HG02642 (cell line): ENCODE measurements around the gene TAC3.
"Not testable (repeated sequence)": the region's sequence is repeated elsewhere in the genome, so short reads cannot be mapped to it uniquely, and the experiment has no call there.

Source experiments
- ATAC-seq: cut with Tn5 transposase; IDR thresholded peaks from one replicate; pipeline ENCODE4 v1.9.1; 2021; ENCODE audit warnings: mild to moderate bottlenecking; ENCODE audit not compliant: unreplicated experiment, poor library complexity

Gene TAC3

DNA sequence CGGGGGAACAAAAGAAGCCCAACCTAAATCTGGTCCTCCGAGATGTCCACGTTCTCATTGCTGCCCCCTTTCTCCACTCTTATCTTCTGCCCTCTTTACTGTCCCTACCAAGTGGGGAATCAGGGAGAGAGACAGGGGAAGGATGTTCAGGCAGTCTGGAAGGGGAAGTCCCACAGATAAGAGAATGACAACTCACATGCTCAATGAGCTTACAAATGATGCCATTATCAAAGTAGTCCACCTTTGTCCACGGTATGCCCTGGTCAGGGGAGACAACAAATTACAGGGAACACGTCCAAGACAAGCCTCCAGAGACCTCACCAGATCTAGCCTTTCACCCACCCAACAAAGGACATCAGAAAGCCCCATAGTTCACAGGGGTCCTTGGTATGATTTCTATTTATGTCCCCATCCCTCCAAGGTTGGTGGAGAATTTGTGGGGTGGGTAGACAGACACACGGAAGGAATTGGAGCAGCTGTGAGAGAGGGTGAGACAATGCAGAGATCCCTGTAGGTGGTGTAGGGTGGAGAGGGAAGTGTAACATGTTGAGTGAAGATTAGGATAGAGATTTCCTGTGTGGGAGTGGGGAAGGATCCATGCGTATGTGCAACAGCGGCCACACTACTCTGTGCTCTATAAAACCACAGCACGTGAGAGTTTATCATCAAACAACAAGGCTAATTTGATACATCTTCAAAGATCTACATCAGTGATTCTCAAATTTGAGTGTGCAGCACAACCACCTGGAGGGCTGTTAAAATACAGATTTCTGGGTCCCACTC lies 22.9 kb upstream of the TAC3 start:
- no peak for ATAC-seq

DNA sequence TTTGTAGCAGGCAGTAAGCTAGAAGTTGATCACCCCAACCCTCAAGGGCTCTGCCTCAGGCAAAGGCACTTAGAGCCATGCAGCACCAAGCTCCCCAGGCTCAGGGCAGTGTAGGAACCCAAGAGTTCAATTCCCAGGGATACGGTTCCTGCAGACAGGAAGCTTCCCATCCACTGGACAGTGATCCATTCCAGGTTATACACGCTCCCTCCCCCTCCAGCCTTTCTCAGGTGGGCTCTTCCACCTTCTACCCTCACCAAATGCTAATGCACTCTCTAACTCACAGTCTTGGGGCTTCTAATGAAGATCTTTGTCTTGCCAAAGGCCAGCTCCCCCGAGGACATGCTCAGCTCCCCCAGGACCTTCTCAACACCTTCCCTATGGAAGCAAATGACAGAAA lies 20.9 kb upstream of the TAC3 start:
- ATAC-seq = no peak

DNA sequence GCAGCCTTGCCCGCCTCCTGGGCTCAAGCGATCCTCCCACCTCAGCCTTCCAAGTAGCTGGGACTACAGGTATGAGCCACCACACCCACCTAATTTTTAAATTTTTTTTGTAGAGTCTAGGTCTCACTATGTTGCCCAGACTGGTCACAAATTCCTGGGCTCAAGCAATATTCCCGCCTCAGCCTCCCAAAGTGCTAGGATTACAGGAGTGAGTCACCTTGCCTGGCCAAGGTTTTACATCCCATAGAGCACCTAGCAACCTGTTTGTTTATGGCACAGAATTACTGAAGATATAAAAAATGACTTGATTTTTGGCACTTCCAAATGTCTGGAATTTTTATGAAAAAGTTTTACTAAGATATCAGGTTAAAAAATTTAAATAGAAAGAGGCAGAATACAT lies 17.1 kb upstream of the TAC3 start:
- no peak for ATAC-seq

DNA sequence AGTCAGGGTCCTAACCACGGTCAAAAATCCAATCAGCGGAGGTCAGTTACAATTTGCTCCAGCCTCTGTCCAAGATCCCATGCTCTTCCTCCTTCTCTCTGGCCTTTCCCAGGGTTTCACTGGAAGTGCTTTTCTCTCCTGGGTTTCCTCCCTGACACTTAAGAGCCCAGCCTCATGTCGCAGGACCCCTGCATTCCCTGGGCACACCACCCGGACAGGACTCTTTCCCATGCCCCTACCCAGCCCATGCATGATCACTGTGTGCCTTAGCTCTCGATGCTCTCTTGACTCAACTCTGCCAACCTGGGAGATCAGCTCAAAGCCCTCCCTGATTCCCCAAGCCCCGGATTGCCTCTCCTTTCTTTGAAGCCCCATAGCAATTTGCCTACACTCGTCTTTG lies 15.5 kb upstream of the TAC3 start:
- no peak for ATAC-seq

DNA sequence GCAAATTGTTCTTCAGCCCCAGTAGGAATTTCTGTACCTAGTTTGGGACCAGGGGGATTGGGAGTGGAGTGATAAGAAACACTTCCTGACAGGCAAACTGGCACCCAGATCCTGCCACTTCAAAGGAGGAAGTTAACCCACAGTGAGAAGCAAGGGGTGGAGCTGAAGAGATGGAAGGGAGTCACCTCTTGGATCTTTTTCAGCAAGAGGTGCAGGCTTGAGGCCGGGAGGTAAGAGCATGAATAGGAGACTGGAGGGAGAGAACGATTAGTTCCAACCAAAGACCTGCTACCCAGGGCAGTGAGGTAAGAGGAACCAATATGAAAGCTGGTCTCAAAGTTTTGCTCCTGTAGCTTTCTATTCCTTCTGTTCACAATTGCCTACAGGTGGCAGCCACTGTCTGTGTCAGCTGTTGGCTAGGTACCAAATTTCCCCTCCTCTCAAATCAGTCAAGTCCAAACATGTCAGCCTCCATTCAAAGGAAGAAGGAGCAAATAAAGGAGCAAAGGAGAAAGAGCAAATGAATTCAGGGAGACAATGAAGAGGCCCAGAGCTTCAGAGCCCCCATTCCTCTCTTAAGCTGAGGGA lies 14.9 kb upstream of the TAC3 start:
- no peak for ATAC-seq

DNA sequence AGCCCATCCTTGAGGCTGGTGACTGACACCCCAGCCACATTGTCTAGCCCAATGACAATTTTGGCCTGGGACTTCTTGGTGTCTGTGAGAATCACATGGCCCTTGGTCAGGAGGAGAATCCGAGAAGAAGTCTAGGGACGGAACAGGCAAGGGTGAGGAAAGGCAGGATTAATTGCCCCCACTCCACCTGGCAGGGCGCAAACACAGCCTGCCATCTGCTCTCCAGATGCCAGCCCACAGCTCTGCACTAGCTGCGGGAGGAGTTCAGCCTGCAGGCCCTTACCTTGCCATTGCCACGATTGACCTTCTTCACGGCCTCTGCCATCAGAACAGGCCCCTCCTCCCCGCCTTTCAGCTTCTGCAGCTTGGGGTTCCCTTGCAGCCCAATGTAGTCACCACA lies 13.1 kb upstream of the TAC3 start:
- ATAC-seq = no peak

DNA sequence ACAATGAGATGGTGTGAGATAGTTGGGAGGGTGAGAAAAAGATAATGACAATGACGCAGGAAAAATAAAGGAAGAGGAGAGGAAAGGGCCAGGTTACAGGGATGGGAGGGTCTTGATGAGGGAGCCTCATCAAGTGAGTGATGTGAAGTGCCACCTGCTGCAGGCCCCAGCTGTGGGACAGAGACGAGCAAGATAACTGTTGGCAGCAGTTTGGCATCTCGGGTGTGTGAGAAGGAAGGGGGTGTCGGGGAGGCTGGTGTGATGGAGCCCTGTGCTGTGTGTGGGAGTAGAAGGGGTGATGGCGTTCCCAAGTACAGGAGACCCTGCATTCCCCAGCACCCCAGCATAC lies 11.4 kb upstream of the TAC3 start:
- no peak for ATAC-seq

DNA sequence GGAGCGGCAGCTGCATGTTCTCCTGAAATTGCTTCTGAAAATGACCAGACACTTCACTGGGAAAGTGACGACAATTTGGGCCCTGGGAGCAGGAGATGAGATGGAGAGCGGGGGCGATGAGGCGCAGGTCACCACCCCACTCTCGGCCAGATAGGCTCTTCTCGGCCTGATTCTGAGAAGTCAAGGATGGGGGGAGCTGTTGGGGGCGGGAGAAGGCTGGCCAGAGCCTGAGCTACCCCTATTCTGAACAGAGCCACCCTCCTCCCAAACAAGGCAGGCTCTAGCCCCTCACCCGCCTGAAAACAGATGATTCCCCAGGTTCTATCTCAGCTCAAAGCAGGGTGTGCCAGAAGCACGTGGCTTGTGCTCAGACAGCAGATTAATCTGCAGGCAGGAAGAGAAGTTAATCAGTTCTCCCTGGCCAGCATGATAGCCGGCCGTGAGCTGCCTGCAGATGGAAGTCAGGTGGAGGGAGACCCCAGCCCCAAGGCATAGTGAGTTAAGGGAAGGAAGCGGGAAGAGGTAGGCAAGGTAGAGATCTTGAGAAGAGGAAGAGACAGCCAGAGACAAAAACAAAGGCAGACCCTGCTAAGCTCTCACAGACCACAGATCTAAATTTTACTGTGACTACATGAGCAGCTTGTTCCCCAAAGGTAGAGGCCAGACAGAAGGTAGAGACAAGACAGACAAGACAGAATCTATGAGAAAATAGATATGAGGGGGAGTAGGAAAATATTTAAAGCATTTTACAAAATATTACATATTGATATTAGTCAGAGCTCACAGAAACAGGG lies 10.9 kb upstream of the TAC3 start:
- ATAC-seq = no peak

DNA sequence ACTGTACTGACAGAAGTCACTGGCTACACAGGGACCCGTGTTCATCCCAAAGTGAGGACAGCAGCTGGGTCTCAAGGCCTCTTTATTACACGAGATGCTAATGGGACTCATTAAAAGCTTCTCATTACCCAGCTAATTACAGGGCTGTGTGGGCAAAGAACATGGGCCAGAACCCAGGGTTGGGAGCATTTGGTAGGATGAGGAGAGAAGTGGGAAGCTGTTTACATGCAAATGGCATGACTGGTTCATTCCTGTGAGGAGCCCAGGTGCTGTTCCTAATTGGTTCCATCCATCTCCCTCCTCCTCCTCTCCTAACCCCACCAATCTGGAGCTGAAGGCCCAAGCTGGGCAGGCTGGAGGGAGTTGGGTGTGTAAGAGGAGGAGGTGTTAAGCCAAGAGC lies 8.9 kb upstream of the TAC3 start:
- ATAC-seq = no peak

DNA sequence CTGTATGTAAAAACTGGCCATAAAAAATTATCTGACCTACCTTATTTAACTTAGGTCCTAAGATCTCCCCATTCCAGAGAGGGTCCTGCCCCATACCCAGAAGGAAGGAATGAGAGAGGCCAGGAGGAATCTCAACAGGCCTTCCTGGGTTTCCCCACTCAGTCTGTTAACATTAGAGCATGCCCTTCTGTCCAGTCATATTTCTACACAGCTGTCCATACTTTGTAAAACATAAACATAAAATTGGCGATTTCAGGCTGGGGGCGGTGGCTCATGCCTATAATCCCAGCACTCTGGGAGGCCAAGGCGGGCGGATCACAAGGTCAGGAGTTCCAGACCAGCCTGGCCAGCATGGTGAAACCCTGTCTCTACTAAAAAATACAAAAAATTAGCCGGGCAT lies 6.0 kb upstream of the TAC3 start:
- ATAC-seq = not testable (repeated sequence)

DNA sequence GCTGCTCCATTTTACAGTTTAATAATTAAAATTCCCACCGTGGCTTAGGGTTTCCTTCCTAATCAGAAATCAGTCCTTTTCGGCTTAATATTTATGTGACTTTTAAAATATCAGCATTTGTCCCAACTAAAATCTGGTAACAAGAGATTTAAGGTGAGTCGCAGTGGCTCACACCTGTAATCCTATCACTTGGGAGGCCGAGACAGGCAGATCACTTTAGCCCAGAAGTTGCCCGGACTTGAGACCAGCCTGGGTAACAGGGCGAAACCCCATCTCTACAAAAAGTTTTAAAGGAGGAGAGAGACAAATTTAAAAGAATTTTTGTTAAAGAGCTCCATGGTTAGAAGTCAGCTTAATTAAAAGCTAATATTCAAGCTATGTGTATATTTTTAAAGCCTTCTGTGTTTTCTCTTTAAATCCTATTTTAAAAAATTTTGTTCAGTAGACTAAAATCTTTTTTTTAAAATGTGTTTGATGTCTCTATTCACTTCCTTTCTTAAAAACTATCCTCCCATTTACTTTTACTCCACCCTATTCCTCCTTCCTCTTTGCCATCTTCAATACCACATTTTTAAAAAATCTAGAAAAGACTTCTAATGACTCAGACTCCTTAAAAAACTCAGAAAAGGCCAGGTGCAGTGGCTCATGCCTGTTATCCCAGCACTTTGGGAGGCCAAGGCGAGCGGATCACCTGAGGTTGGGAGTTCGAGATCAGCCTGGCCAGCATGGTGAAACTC lies 3.8 kb upstream of the TAC3 start:
- no peak for ATAC-seq

DNA sequence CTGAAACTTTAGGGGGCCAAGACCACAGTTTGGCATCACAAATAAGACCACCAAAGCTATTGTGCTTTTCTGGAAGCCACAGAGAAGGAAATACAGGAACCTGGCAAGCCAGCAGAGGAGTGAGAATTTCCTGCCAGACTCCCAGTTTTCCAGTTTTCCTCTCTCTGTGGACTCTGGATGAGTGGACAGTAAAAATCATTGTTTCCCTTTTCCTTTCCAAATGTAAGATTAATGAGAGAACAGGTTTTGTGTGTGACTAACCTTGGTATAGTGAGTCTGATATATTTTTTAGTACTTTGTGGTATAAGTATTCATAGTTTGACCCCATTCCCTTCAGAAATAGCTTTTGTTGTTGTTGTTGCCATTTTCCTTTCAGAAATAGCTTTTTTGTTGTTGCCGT lies 2.6 kb upstream of the TAC3 start:
- ATAC-seq = no peak

DNA sequence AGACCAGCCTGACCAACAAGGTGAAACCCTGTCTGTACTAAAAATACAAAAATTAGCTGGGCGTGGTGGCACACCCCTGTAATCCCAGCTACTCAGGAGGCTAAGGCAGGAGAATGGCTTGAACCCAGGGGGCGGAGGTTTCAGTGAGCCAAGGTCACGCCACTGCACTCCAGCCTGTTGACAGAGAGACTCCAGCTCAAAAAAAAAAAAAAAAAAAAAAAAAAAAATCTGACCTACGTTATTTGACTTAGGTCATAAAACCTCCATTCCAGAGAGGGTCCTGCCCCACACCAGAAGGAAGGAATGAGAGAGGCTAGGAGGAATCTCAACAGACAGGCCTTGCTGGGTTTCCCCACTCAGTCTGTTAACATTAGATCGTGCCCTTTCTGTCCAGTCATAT lies 2.0 kb upstream of the TAC3 start:
- not testable (repeated sequence) for ATAC-seq

DNA sequence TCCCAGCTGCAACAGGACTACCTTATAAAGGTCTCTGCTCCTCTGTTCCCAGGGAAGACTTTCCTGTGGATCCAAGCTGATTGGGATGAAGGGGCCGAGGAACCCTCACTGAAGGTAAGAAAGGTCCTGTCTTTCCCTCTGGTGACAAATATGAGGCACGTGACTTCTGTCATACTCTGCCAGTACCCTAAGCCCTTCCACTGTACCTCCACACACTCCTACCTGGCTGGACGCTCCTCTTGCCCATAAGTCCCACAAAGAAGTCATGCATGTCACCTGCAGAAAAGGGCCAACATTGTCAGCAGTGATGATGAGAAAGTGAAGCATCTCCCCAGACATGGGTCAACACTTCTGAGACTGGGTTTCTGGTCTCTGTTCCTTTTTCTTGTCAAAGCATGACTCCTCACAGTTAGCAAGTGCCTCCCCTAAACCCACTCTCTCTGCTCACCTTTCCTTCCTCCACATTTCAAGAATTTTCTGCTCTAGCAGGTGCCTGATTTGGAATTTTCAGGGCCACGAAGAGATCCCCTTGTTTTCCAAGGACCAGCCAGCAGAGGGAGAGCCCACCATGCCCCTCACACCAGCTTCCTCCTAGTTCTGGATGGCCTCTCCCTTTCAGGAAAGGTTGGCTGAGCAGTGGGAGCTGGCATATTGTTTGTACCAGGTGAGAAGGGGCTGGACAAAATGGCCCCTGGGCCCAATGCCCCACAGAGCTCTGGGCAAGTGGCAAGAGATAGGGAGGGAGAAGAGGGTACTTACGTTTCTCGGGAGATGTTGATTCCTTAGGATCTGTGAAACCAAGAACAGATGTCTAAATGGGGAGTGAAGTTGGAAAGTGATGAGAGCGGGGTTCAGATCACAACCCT lies 3.5 kb downstream of the TAC3 start:
- peak; percentile 66 for ATAC-seq

DNA sequence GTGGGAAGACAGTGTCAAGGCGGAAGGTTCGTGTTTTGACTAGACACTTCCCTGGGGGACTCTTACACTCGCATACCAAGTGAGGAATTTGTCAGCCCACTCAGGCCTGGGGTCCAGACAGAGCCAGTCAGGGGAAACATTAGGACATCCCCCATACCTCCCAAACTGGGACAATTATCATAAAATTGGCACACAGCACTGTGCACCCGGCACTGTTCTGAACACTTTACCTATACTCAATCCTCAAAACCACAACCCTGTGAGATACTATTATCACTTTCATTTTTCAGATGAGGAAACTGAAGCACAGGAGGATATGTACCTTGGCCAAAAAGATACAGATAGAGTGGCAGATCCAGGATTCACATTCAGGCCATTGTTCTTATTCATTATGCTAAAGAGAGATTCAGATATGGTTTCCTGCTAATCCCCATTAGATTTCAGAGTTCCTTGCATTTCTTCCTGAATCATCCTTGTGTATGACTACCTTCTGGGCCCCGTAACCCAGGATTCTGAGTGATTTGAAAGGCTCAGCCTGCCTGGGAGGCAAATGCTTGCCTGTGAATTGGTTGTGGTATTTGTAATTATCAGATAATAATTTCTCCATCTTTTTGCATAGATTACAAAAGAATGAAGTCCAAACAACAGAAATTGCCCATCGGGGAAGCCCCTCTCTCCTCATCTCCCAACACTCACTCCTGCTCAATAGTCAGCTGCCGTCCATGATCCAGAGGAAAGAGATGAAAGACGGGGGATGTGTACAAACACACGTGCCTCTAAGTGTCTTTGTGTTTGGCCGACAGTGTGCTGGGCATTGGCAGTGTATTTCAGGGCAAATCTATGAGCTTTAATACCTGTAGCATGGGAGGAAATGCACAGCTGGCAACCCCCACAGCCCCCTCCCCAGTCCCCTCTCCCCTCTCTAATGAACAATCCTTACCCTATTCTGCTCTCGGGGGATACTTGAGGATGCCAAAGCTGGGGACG lies 4.6 kb downstream of the TAC3 start:
- ATAC-seq = no peak

DNA sequence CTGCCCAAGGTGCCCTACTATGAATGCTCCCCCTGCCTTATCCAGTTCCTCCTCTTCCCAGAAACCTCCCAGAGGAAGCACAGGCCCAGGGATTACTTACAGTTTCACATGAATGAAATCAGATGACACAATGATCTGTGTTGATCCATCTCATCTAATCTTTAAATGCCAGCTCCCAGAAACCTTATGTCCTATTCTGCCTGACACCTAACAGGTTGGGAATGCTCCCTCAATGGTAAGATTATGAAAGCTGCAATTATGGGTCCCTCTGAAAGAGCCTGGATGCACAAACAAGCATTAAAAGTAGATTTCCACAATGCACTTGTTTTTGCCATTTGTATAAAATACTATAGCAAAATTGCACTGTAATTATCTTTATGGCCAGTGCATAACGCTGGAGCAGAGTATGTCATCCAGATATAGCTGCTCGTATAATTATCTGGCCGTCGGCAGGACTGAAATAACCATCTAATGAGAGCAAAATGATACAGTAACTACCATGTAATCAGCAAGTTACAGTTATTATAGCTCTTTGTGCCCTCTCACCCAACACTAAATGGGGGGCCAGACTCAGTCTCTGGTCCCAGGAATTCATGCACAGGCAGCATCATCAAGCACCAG lies 5.6 kb downstream of the TAC3 start:
- ATAC-seq = no peak

DNA sequence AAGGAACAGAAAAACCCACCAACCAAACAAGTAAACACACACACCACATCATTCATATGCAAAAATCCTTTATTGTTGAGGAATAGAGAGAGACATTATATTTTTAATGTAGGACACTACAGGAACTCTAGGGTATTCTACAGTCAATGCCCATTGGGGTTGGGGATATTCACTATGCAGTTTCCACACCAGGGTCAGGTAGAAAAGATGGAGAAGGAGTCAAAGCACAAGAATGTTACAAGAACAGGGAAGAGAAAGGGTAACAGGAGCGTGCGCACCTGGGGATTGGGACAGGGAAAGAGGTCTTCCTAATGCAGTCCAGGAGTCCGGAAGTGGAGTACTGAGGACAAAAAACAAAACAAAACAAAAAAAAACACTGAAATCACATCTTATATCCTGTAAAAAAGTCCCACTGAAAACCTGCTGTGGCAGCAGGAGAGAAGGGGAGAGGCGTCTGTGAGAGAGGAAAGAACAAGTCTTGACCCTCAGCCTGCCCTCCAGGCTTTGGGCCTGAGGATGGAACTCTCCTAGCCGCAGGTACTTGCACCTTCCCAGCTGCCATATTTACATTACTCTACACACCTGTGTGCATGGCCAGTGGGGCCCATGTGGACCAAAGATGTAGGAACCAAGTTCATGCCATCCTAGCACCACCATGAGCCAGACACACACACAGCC lies 6.2 kb downstream of the TAC3 start:
- ATAC-seq = no peak

DNA sequence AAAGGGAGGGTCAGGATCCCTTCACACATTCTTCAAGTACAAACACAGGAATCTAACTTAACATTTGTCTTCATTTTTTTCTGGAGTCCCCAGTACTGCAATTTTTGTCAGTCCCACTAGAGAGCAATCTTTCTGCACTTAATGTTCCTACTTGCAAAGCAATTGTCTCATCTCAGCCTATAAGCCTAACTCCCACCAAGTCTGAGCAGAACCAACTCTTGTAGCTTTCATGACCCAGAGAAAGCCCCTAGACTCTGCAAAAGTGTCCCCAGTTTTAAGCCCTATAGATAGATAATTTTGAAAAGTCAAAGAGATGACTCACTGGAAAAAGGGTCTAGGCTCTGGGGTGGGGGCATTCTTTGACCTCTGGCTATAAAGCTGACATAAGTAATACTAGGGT lies 8.2 kb downstream of the TAC3 start:
- ATAC-seq = no peak
